GM19035 (cell line): ENCODE data around the gene SRBD1.

Experiments
- ATAC-seq: cut with Tn5 transposase; IDR thresholded peaks from one replicate; pipeline ENCODE4 v1.9.1; 2021; ENCODE audit not compliant: unreplicated experiment

Gene SRBD1

GRCh38 chr2:45596761-45597160, 14.3 kb downstream of the SRBD1 start:
- ATAC-seq, result no peak

- ATAC-seq, result no peak
Observed at GRCh38 chr2:45595721-45596435, 15.2 kb downstream of the SRBD1 start.

GRCh38 chr2:45591073-45591472, 20.0 kb downstream of the SRBD1 start:
- ATAC-seq, result no peak

GRCh38 chr2:45588158-45588829, 22.8 kb downstream of the SRBD1 start:
- no peak for ATAC-seq

- ATAC-seq, result no peak
Observed at GRCh38 chr2:45586600-45586999, 24.5 kb downstream of the SRBD1 start.

- ATAC-seq, result no peak
Observed at GRCh38 chr2:45585267-45585861, 25.7 kb downstream of the SRBD1 start.

GRCh38 chr2:45583977-45584376, 27.1 kb downstream of the SRBD1 start:
- no peak for ATAC-seq

- no peak for ATAC-seq
Observed at GRCh38 chr2:45582522-45582921, 28.5 kb downstream of the SRBD1 start.

- ATAC-seq, result no peak
Observed at GRCh38 chr2:45578056-45578843, 32.8 kb downstream of the SRBD1 start.

- no peak for ATAC-seq
Observed at GRCh38 chr2:45577441-45577840, 33.6 kb downstream of the SRBD1 start.

- no peak for ATAC-seq
Observed at GRCh38 chr2:45575881-45576280, 35.2 kb downstream of the SRBD1 start.

GRCh38 chr2:45572979-45573378, 38.1 kb downstream of the SRBD1 start:
- ATAC-seq, result no peak

- no peak for ATAC-seq
Observed at GRCh38 chr2:45571940-45572339, 39.1 kb downstream of the SRBD1 start.

GRCh38 chr2:45570671-45571334, 40.3 kb downstream of the SRBD1 start:
- no peak for ATAC-seq

- ATAC-seq, result no peak
Observed at GRCh38 chr2:45568935-45569334, 42.1 kb downstream of the SRBD1 start.

- ATAC-seq, result peak; percentile 90
Observed at GRCh38 chr2:45567974-45568789, 42.9 kb downstream of the SRBD1 start.

GRCh38 chr2:45567288-45567963, 43.6 kb downstream of the SRBD1 start:
- ATAC-seq, result no peak

GRCh38 chr2:45559436-45559835, 51.6 kb downstream of the SRBD1 start:
- ATAC-seq, result no peak

- ATAC-seq, result no peak
Observed at GRCh38 chr2:45554742-45555140, 56.3 kb downstream of the SRBD1 start.
